Activated CD4-positive, CD25-positive, alpha-beta regulatory T cell treated with anti-CD3 and anti-CD28 coated beads, Interleukin-2, amount 50 U/mL, for 16 hours (primary cell): ENCODE measurements around the gene AKIRIN1.
"Not testable (repeated sequence)": the region's sequence is repeated elsewhere in the genome, so short reads cannot be mapped to it uniquely, and the experiment has no call there.

Experiments used
- DNase-seq: peaks from one replicate; pipeline ENCODE4 v3.0.0-alpha.2; 2020; ENCODE audit warnings: low read depth, low spot score

AKIRIN1 gene, protein sequence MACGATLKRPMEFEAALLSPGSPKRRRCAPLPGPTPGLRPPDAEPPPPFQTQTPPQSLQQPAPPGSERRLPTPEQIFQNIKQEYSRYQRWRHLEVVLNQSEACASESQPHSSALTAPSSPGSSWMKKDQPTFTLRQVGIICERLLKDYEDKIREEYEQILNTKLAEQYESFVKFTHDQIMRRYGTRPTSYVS

DNA sequence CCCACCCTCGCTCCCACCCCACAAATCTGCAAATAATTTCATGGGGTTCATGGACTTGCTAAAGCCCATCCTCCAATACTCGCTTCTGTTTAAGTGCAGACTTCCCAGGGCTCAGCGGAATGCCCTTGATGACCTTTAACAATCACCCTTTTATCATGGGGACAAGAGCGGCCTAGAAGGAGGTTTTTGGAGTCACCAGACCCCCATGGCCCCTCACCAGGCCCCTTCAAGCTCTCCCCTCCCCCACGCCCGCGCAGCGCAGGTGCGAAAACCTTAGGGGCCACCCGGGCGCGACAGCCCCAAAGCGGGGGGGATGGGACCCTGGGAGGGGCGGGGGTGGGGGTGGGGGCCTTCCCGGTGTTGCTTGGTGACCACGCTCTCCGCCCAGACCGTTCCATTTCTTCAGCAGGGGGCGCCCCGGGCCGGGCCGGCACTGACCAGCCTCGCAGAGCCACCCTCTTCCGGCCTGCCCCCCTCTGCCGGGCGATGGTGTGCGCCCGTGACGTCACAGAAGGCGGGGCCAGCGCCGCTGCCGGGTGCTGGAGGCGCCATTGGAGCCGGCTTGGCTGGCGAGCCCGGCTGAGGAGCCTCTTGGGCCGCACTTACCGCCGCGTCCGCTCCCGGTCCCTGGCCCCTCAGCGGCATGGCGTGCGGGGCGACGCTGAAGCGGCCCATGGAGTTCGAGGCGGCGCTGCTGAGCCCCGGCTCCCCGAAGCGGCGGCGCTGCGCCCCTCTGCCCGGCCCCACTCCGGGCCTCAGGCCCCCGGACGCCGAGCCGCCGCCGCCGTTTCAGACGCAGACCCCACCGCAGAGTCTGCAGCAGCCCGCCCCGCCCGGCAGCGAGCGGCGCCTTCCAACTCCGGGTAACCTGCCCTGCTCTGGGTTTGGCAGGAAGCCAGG is at the start of gene AKIRIN1:
TSS of gene AKIRIN1 (plus strand) at position 539 of the 900 bp plus-strand sequence. CDS start at position 644, 105 bp downstream.
- DNase-seq: peak; percentile 87

DNA sequence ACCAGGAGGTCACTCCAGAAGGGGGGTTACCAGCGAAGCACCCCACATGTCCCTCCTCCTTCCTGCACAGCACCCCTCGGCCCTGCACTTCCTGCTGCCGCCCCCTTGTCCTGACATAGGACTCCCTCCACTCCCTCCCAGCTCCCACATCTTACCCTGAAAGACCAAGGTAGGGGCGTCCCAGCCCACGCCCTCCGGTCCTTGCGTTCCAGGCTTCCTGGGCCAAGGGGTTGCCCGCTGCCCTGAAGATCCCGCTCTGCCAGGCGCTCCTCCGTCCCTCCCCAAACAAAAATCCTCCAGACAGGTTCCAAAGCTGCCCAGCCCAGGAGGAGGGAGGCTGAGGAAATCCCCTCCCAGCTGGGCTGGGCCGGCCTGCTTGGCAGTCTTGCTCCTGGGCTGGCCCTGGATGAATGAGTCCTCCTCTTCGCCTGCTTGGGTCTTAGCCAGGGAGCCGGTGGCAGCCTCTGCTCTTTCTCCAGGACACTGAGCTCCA is 49.5 kb upstream of the AKIRIN1 start, which contains the start of gene RHBDL2:
TSS of gene RHBDL2 (minus strand) at position 304 of the 493 bp plus-strand sequence. CDS start 22,618 bp downstream, outside the sequence.
- no peak for DNase-seq

DNA sequence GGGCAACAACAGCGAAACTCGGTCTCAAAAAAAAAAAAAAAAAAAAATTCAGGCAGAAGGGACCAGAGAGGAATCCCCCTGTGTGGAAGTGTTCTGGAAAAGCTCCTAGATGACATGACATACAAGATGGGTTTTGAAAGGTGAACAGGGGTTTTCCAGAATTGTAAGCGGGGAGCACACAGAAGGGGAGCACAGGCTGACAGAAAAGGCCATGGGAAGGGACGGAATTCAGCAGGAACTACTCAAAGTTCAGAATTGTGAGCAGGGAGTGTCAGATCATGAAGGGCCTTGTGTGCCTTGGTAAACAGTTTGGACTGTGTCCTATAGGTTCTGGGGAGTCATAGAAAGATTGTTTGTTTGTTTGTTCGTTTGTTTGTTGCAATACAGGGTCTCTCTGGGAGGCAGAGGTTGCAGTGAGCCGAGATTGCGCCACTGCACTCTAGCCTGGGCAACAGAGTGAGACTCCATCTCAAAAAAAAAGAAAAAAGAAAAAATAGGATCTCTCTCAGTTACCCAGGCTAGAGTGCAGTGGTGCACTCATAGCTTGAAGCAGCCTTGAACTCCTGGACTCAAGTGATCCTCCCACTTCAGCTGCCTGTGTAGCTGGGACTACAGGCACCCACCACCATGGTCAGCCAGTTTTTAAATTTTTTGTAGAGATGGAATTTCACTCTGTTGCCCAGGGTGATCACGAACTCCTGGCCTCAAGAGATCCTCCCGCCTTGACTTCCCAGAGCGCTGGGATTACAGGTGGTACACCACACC is 48.2 kb upstream of the AKIRIN1 start:
- no peak for DNase-seq

DNA sequence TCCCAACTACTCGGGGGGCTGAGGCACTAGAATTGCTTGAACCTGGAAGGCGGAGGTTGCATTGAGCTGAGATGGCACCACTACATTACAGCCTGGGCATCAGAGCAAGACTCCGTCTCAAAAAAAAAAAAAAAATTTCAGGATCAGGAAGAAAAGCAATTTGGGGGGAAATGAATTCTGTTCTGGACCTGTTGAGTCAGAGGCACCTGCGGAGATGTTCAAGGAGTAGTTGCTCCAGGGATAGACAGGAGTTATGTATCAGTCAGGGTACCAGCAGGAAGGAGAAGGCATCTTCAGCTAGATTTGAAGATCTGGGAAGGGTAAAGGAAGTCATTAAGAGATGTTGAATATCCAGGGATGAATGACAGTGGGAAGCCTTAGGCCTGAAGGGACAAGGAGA is 46.5 kb upstream of the AKIRIN1 start:
- DNase-seq: no peak

DNA sequence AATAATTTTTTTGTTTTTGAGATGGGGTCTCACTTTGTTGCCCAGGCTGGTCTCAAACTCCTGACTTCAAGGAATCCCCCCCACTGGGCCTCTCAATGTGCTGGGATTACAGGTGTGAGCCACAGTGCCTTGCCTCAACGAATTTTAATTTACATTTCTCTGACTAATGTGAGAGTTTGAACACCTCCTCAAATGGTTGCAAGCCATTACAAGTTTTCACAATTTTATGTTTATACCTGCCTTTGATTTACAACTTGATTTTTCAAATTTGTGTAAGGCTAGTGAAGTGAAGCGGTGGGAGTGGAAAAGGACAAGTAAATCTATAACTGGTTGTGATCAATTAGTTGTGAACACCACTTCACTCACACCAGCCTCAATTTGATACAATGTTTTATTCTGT is 40.5 kb upstream of the AKIRIN1 start:
- no peak for DNase-seq

DNA sequence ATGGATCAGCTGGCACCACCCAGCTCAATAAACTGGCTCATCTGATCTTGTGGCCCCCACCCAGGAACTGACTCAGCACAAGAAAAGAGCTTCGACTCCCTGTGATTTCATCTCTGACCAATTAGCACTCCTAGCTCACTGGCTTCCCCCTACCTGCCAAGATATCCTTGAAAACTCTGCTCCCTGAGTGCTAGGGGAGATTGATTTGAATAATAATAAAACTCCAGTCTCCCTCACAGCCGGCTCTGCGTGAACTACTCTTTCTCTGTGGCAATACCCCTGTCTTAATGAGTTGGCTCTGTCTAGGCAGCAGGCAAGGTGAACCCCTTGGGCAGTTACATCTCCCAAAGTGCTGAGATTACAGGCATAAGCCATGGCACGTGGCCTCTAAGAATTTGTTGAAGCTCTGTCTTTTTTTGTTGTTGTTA is 37.6 kb upstream of the AKIRIN1 start:
- no peak for DNase-seq

DNA sequence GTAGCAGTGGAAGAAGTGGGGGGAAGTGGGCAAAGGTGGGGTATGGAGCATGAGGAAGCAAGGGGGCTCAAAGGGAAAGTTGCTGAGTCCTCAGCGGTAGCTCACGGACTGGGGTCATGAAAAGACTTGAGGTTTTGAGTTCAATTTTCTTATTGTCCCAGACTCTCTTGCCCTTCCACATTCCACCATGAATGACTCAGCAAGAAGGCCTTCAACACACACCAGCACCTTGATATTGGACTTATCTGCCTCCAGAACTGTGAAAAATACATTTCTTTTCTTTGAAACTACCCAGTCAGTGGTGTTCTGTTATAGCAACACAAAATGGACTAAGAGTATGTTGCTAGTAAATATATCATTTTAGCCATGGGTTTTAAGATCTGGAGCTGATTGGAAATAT is 32.1 kb upstream of the AKIRIN1 start:
- no peak for DNase-seq

DNA sequence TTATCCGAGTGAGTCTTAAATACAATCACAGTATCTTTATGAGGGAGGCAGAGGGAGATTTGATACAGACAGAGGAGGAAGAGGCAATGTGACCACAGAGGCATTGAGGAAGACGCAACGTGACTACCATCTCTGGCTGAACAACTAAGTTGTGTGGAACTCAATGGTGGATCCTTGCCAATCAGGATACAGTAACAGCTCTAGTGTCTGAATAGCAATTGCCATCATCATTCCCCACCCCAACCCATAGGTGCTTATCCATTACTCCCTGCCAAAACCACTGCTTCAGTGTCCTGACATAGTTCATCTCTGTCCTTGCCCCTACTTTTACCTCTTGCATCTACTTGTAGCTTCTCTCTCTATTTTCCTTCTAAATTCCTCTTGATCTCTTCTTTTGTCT is 29.0 kb upstream of the AKIRIN1 start:
- DNase-seq: no peak

DNA sequence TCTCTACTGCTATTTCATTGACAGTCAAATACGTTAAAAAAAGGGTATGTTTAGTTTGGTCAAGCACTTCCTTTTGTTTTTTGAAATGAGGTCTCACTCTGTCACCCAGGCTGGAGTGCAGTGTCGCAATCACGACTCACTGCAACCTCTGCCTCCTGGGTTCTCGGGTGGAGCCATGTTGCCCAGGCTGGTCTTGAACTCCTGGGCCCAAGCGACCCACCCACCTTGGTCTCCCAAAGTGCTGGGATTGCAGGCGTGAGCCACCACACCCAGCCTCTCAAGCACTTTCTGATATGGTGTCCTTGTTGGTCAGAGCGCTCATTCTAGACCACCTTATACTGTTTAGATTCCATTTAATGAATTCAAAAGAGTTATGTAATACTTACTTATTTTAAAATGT is 28.5 kb upstream of the AKIRIN1 start:
- no peak for DNase-seq

DNA sequence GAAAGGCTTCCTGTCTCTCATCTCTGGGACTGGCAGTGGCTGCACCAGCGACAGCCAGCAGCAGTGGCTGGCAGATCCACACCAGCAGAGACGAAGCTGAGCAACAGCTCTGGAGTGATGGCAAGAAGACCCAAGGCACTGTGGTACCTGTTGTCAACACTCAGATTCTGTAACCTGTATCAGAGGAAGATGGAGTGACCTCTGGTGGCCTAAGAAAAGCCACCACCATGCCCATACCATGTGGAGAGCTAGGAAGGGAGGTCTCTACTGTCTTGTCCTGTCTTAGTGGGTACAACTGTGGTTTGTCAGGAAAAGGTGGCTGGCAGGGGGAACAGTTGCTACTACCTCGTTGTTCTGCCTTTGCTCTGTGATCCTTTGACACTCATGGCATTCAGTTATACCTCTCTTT is 26.9 kb upstream of the AKIRIN1 start:
- DNase-seq: no peak

DNA sequence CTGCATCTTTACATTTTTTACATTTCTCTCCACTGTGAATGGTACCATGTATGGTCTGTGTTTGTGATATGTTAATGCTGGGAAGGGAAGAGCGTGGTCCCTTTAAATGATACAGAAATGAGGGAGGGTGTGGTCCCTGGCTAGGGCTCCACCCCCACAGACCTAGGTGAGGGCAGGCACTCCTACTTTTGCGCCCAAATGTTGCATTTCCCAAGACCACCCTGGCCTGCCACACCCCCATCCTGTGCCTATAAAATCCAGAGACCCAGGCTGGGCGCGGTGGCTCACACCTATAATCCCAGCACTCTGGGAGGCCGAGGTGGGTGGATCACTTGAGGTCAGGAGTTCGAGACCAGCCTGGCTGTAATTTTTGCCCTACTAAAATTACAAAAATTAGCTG is 17.9 kb upstream of the AKIRIN1 start:
- not testable (repeated sequence) for DNase-seq

DNA sequence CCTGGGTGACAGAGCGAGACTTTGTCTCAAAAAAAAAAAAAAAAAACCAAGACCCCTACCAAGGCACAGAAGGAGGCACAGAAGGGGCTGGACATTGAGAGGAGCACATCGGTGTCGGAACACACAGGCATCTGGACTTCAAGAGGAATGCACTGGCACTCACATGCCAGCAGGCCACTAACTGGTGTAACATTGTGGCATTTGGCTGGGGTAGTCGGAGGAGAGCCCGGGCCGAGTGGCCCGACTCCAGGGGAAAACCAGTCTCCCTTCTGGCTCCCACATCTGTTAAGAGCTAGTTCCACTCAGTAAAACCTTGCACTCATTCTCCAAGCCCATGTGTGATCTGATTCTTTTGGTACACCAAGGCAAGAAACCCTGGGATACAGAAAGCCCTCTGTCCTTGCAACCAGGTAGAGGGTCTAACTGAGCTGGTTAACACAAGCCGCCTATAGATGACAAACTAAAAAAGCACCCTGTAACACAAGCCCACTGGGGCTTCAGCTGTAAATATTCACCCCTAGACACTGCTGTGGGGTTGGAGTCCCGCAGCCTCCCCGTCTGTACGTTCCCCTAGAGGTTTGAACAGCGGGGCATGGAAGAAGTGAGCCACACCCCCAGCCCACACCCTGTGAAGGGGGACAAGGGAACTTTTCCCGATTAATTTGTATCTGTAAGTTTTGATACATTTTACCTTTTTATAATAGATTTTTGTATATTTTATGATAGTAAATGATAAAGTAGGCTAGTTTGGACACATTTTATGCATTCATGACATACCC is 17.2 kb upstream of the AKIRIN1 start:
- DNase-seq: no peak

DNA sequence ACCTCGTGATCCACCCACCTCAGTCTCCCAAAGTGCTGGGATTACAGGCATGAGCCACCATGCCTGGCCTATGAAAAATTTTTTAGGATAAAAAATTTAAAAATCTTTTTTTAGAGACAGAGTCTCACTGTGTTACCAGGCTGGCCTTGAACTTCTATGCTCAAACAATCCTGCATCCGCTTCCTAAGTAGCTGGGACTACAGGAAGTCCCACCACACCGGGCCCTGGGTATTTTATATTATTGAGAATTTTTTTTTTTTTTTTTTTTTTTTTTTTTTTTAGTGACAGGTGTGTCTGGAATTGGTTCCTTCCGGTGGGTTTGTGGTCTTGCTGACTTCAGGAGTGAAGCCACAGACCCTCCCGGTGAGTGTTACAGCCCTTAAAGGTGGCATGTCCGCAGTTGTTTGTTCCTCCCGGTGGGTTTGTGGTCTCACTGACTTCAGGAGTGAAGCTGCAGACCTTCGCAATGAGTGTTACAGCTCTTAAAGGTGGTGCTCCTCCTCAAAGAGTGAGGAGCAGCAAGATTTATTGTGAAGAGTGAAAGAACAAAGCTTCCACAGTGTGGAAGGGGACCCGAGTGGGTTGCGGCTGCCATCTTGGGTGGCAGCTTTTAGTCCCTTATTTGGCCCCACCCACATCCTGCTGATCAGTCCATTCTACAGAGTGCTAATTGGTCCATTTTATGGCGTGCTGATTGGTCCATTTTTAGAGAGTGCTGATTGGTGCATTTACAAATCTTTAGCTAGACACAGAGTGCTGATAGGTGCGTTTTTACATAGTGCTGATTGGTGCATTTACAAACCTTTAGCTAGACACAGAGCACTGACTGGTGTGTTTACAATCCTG is 13.5 kb upstream of the AKIRIN1 start:
- not testable (repeated sequence) for DNase-seq

DNA sequence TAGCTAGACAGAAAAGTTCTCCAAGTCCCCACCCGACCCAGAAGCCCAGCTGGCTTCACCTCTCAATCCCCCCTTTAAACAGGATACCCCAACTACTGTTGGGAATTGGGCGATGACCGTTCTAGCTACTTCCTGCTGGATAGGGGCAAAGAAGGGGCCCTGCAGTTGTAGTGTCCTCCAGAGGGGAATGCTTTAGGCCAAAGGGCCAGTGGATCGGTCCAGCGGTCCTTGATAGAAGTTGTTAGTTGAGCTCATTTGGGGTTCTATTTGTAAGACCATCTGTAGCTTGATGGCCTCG is 12.9 kb upstream of the AKIRIN1 start:
- DNase-seq: not testable (repeated sequence)

DNA sequence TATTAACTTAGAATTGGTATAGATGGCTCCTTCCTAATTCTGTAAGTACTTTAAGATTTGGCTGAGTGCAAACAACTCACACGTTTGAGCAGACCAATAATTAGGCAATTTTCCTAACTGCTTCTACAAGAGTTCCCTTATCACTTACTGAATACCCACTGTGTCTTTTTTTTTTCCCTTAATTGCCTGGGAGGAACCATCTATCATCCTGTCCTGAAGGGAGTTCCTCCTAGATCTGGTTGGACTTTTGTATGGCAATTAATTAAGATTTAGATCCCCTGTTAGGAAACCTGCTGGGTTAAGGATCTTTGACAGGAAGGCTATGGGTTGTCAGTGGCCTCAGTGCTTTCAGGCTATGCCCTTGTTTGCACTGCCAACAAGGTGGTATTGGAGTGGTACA is 11.7 kb upstream of the AKIRIN1 start:
- not testable (repeated sequence) for DNase-seq

DNA sequence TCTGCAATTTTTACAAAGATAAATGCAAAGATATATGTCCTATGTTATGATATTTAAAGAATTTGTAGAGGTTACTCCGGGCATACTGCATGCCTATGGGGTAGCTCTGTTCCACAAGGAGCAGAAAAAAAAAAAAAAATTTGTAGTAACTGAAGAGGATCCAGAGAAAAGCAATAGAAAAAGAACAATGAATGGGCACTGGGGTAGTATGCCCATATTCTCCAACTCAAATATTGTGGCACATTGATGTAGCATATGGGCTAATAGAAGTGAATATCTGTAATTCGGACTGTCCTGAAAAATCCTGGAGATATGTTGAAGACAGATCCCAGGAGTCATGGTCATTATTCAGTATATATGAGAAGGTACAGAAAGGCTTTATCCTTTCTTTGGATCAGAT is 1.1 kb upstream of the AKIRIN1 start:
- DNase-seq: no peak

DNA sequence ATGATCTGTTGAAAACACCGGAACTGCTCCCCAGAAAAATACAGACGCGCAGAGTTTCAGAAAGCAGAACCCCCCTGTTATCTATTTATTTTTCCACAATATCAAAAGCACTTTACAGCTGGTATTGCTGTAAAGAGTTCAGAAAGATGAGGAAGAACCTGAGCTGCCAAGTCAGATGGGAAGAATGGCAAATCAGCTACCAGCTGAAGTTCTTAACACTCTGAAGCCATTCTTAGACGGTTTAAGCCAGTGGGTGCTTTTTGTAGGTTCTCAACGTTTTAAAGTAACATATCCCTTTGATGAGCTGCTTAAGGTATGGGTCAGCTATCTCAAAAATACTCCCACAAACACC is 714 bp upstream of the AKIRIN1 start:
- no peak for DNase-seq

DNA sequence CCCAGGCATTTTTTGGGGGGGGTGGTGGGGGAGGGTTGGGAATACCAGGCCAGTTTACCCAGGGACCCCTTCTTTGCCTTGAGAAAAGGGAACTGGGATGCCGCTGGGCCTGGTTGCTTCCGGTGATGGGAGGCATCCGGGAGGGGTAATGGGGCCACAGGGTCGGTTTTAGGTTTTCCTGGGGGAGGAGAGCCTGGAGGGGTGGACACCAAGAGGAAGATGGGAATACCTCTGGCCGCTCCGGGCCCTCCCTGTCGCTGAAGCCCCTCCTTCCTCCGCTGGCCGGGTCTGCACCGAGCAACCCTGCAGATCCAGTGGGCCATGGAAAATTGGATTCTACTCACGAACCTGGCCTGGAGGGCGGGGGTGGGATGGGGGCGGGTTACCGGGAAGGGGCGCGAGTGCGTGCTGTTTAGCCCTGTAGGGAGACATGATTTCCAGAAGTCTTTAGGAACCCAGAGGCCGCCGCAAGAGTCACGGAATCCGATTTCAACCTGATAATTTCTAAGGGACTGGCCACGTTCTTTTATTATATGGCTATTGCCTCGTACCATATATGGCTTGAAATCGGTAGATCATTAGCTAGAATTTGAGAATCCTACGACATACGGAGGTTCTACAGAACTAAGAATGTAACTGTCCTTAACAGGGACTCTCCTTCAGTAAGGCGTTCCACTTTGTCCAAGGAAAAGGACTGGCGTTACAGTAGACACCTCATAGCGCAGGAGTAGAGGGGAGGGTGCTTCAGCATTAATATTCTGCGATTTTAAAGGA is 749 bp downstream of the AKIRIN1 start:
- no peak for DNase-seq

DNA sequence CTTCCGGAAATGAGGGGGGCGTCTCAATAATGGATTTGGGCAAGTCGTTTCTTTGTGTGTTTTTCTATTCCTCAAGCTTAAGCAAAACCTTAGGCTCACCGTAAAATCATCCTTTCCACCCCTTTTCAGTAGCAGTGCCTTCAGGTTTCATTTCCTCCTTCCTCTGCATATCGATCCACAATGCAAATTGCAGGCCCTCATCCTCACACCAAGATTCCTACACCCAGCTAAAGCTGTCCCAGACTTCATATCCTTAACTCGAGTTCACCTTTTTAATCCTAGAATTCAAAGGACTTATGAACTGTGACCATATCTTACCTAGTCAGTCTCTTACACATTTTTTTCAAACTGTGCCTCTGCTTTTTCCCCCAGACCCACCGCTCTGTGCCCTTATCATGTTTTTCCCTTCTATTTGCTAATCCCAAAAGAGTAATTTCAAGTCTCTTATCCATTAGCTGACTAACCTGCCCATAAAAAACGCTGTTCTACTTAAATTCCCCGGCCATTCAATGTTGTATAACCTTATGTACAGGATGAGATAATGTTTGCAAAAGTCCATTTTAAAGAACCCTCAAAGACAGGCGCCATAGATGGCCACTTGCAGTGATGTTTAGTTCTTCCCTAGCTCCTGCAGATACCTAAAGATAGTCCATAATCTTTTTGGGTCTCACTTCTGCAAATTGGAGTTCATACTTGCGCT is 1.5 kb downstream of the AKIRIN1 start:
- DNase-seq: no peak
